Renal cortex interstitium (tissue), 11 donors: ENCODE data around the gene MARK2. TPM values are rescaled to one million over a fixed set of nuclear protein-coding genes. Genes with fewer than 3 reads are reported as not detected.
A peak's percentile ranks its signal among the peaks of the same experiment; 100 is the strongest.

Experiments
- DNase-seq, 11 donors: peaks; one replicate each; pipeline ENCODE4 v3.0.0-alpha.2; 2013; ENCODE audit warnings: low read depth in 9 of 11, low spot score in 4 of 11; ENCODE audit errors: extremely low read depth in 1 of 11
- polyA plus RNA-seq, 3 donors: library from polyadenylated mRNA; unstranded; fragments of 120-200 nt; gene quantifications; one replicate each; pipeline ENCODE4 v1.2.1, GENCODE V29; 2013; ENCODE audit not compliant: insufficient read length in 3 of 3

The MARK2 gene
- polyA plus RNA-seq, 3 donors, result 35.6 to 39.9 (median 36.0) TPM

DNA sequence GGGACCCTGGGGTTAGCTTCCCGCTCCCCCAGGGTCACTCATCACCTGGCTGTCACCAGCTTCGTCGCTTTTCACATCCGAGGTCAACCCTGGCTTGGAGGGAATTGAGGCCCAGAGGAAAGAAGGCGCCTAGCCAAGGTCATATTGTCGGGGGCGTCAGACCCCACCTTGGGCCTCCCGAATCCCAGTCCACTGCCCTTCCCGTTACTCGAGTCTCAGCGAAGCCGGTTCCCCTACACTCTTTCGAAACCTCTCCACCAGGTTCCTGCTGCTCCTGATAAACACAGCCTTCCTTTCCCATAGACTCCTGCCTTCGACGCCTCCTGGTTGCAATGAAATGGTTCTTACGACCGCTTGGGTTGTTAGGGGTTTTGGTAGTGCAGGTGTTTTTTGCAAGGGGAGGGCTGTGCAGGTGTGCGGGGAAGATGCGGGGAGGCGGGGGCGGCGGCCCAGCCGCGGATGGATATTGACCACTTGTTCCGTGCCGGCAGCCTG, 100.5 kb downstream of the MARK2 start:
- no peak for DNase-seq

DNA sequence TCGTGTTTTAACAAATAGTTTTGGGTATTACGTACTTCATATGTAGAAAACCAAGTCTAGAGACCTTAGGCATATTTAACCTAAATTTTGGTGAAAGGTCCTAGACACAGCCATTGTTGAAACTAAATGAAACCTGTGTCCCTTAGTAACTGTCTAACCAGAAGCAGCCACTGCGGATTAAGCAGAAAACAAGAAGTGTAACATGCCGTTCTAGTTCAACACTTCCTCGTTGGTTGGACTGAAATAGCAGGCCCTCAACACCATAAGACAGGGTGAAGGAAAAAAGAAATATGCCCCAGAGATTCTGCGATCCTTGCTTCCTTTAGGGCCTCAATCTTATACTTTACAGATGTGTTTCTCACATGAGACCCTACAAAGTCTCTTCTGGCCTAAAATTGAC, 101.9 kb downstream of the MARK2 start:
- no peak for DNase-seq

DNA sequence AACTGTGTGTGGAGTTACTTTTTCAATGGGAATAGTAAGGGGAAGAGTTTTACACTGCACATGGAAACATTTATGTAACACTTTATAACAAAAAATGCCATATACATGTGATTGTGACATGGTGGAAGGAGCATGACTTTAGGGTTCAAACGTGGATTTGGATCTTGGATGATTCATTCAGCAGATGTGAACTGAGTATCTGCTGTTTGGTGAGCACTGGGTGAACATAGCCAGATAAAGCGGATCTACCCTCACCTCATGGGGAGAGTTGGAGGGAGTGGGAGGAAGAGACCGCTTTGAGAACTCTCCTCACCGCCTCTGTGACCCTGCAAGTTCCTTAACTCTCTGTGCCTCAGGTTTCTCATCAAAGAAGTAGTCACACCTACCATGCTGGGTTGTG, 103.0 kb downstream of the MARK2 start:
- no peak for DNase-seq

DNA sequence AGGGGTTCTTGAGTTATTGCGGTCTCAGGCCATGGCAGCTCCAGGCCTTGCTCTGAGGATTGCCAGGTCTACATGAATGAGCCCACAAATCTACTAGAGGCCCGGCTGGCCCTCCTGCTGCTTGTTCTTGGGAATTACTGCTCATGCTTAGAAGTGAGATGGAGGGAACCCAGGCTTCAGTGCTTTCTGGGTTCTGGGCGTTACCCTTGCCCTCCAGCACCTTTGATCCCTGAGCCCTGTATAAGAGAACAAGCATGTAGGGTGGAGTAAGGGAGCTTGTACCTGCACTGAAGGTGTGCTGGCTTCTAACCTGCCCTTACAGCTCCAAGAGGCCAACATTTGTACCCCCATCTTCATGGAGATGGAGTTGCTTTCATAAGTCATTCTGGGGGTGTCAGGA, 103.9 kb downstream of the MARK2 start:
- DNase-seq, result no peak

DNA sequence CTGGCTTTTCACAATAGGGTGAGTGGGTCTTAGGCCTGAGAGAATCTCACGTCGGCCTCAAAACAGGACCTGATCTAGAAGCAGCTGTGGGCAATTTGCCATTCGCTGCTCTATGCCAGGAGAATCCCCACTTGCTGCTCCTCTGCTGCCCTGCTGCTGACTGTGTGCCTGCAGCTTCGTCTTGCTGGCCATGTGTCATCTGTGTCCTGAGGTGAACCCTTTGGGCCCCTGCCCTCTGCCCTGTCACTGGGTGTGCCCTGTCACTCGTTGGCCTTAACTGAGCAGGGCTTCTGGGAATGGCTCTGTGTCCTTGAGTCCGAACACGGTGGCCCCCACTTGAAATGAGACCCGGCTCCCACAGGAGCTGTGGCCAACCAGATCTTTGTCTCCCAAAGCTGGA, 106.1 kb downstream of the MARK2 start:
- no peak for DNase-seq

DNA sequence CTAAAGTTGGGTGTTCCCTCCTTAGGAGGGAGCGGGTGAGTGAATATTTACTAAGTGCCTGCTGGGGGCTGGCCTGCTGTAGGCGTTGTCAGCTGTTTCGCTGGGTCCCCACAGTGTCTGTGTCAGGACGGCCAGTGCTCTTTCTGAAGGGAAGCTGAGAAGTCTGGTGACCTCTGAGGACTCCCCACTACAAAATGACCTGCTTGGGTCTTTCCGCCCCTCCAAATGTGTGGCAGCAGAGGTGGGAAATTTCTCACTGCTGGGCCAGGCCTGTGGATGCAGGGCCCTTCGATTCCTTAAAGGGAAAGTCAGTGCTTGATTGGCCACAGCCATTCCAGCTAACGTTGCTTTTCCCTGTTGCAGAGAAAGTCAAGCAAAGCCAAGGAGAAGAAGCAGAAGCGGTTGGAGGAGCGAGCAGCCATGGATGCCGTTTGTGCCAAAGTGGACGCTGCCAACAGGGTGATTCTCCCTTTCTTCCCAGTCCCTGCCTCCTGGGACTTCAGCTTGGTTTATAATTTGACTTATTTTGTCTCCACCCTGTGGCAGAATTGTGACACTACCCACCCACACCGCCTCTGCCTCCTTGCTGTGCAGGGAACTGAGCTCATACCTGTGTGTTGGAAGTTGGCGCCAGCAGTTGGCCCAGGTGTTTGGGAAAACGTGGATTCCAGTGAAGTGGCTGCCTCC, 106.7 kb downstream of the MARK2 start:
- DNase-seq, result peak in 9 of 11 donors; percentile 46 to 70 (median 62)

DNA sequence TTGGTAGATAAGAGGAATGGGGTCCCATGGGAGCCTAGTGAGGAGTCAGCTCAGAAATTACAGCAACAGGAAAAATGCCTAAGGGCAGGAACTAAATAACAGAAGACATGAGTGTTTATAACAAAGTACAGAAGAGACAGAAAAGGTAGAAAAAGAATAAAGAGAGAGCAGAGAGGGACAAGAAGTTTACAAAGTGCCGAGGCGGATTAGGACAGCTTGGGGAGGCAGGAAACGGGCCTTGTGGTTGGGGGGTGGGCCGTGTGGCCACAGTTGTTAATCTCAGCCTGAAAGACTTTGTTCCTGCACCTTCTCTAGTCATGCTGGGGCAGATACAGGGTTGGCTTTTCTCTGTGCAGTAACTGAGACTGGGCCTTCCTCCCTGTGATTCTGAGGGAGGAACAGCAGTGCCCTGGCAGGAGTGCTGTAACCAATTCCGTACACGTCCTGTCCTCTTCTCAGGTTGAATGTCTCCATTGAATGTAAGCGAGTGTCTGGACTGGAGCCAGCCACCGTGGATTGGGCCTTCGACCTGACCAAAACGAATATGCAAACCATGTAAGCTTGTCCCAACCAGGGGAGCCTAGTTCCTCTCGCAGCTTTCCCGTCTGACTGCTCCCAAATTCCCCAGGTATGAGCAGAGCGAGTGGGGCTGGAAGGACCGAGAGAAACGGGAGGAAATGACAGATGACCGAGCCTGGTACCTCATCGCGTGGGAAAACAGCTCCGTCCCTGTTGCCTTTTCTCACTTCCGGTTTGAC, 113.0 kb downstream of the MARK2 start:
- no peak for DNase-seq

DNA sequence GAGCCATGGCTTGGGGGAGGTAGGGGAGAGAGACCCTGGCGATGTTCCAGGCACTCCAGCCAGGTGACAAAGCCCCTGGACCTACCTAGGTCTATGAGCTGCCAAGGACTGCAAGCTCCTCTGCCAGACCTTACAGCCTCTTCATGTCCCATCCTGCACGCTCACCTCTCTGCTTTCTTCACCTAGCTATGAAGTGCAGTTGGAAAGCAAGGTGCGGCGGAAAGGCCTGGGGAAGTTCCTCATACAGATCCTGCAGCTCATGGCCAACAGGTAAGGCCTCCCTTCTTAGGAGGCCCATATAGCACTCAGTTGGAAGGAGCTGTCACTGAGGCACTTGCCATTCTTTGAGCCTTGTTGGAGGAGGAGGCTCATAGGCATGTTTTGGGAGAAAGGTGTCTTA, 113.7 kb downstream of the MARK2 start:
- no peak for DNase-seq

DNA sequence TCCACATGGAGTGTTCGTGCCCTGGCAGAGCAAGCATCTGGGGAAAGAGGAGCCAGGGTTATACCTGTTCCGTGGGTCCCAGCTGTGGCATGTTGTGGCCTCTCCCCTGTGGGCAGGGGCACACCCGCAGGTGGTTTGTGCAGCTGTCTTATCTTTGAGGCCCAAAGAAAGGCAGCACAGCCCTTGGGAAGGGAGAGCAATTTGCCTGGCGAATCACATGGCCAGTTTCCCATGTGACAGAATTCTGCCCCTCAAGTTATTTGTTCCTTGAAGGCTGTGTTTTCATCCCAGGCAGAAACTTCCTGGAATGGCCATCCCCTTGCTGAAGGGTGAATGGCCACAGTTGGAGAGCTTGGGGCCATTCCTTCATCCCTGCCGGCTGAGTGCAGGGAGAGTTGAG, 119.1 kb downstream of the MARK2 start:
- no peak for DNase-seq

Other genes with a start within 250 kb of the MARK2 start
- 10 to 100 TPM; 17.0 to 22.2 (median 19.5) TPM for gene PLAAT3, start 224.7 kb upstream of the MARK2 start, polyA plus RNA-seq
- gene ATL3, start 167.7 kb upstream of the MARK2 start, polyA plus RNA-seq, result 10 to 100 TPM; 16.9 to 17.8 (median 17.5) TPM
- gene RTN3, start 157.6 kb upstream of the MARK2 start, polyA plus RNA-seq, result 100 to 1,000 TPM; 156 to 180 (median 173) TPM
- gene ZFTA, start 70.3 kb upstream of the MARK2 start, polyA plus RNA-seq, result 10 to 100 TPM; 42.8 to 50.5 (median 45.3) TPM
- gene SPINDOC, start 25.7 kb upstream of the MARK2 start, polyA plus RNA-seq, result 10 to 100 TPM; 26.4 to 39.7 (median 32.1) TPM
- 10 to 100 TPM; 11.0 to 15.6 (median 12.8) TPM for gene RCOR2, start 78.1 kb downstream of the MARK2 start, polyA plus RNA-seq
- 10 to 100 TPM; 32.0 to 43.8 (median 32.0) TPM for gene NAA40, start 99.9 kb downstream of the MARK2 start, polyA plus RNA-seq
- 100 to 1,000 TPM; 190 to 308 (median 280) TPM for gene COX8A, start 135.5 kb downstream of the MARK2 start, polyA plus RNA-seq
- 100 to 1,000 TPM in 2 of 3 donors, 10 to 100 TPM in 1; 95.6 to 109 (median 106) TPM for gene OTUB1, start 147.3 kb downstream of the MARK2 start, polyA plus RNA-seq
- 1 to 10 TPM; 2.2 to 3.3 (median 3.2) TPM for gene FLRT1, start 196.8 kb downstream of the MARK2 start, polyA plus RNA-seq